Measurements from ENCODE around the gene NGF.

NGF gene

DNA sequence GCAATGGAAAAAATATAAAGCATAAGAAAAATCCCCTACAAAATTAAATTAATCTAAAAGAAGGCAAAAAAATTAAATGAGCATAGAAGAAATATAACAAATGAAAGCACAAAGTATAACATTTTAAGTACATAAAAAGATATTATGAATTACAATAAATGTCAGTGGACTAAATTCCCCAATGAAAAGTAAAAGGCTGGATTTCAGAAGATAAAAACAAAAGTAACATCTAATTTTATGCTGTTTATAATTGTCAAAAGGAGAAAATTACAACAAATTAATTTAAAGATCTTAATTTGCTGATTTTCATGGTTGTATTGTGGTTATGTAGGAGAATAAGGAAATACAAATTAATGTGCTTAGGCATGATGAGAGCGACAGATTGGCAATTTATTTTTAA is 92.8 kb downstream of the NGF start:
- TF ChIP-seq POLR2AphosphoS5 (IDR thresholded peaks at IDR 0.05; ENCODE audit: low read depth, low read length) (no peak), SIN3A (IDR thresholded peaks at IDR 0.05; ENCODE audit: borderline replicate concordance, insufficient read depth, low read length) (no peak)

DNA sequence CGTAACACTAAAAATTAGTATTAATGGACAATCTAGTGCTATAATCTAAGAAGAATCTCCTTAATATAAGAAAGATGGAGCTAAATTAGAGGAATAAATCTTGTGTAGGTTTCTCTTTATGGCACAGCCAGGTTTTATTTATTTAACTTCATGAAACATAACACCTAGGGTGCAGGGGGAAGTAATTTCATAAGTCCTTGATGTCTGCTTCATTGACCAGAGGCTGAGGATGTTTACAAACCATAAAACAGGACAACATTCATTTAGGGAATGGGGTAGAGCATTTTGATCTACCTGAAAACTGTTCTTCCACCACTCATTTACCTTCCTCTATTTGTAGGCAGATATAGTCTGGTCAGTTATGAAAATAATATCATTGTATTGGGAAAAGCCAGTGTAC is 95.5 kb downstream of the NGF start:
- TF ChIP-seq POLR2AphosphoS5 (IDR thresholded peaks at IDR 0.05; ENCODE audit: low read depth, low read length), result no peak
- TF ChIP-seq FOXP2 (optimal IDR thresholded peaks at IDR 0.05; ENCODE audit: borderline replicate concordance, extremely low read depth, extremely low read length, insufficient read depth), result no peak
- TF ChIP-seq, protein P1, sequence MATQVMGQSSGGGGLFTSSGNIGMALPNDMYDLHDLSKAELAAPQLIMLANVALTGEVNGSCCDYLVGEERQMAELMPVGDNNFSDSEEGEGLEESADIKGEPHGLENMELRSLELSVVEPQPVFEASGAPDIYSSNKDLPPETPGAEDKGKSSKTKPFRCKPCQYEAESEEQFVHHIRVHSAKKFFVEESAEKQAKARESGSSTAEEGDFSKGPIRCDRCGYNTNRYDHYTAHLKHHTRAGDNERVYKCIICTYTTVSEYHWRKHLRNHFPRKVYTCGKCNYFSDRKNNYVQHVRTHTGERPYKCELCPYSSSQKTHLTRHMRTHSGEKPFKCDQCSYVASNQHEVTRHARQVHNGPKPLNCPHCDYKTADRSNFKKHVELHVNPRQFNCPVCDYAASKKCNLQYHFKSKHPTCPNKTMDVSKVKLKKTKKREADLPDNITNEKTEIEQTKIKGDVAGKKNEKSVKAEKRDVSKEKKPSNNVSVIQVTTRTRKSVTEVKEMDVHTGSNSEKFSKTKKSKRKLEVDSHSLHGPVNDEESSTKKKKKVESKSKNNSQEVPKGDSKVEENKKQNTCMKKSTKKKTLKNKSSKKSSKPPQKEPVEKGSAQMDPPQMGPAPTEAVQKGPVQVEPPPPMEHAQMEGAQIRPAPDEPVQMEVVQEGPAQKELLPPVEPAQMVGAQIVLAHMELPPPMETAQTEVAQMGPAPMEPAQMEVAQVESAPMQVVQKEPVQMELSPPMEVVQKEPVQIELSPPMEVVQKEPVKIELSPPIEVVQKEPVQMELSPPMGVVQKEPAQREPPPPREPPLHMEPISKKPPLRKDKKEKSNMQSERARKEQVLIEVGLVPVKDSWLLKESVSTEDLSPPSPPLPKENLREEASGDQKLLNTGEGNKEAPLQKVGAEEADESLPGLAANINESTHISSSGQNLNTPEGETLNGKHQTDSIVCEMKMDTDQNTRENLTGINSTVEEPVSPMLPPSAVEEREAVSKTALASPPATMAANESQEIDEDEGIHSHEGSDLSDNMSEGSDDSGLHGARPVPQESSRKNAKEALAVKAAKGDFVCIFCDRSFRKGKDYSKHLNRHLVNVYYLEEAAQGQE (IDR thresholded peaks at IDR 0.05; ENCODE audit: insufficient read depth in 1 of 2, low read depth in 2 of 2, low read length in 2 of 2), result no peak
- no peak for TF ChIP-seq SIN3A (IDR thresholded peaks at IDR 0.05; ENCODE audit: borderline replicate concordance, insufficient read depth, low read length)
- TF ChIP-seq TAF1 (IDR thresholded peaks at IDR 0.05; ENCODE audit: borderline replicate concordance, insufficient read depth, low read length), result no peak

DNA sequence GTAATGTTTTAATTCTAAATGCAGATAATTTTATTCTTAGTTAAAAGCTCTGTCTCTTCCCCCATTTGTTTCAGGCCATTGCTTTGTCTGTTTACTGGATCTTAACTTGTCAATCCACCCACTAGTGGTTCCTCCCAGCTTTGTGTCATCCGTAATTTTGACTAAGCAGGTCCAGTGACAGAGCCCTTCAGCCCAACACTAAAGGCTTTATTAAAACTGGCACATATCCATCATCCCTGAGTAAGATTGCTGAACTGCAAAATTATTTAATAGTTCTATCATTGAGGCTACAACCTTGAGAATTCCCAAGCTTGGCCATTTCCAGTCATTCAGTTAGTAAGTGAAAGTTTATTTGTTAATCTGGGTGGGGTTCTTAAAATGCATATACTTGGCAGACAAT is 96.7 kb downstream of the NGF start:
- no peak for TF ChIP-seq FOXP2 (optimal IDR thresholded peaks at IDR 0.05; ENCODE audit: borderline replicate concordance, extremely low read depth, extremely low read length, insufficient read depth)
- TF ChIP-seq POLR2AphosphoS5 (IDR thresholded peaks at IDR 0.05; ENCODE audit: low read depth, low read length), result no peak
- no peak for TF ChIP-seq TAF1 (IDR thresholded peaks at IDR 0.05; ENCODE audit: borderline replicate concordance, insufficient read depth, low read length)
- TF ChIP-seq, protein P1 (IDR thresholded peaks at IDR 0.05; ENCODE audit: insufficient read depth in 1 of 2, low read depth in 2 of 2, low read length in 2 of 2), result no peak

DNA sequence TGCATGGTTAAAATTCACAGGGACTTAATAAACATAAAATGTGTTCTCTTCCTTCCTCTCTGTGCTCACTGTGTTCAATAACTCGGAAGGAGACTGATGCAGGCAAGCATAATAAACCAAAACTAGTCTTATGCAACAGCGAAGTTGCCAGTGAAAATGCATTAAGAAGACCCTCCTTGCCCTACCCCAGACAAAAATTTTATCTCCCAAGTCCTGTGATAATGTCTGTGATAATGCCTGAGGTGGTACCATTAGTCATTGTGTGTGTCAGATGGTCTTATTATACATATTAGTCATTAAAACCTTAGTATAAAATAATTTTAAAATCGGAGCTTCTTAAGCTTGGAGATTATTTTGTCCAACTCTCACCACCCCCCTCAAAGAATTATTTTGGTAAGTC is 97.8 kb downstream of the NGF start:
- TF ChIP-seq SIN3A (IDR thresholded peaks at IDR 0.05; ENCODE audit: borderline replicate concordance, insufficient read depth, low read length) (no peak), POLR2AphosphoS5 (IDR thresholded peaks at IDR 0.05; ENCODE audit: low read depth, low read length) (no peak), TAF1 (IDR thresholded peaks at IDR 0.05; ENCODE audit: borderline replicate concordance, insufficient read depth, low read length) (no peak), FOXP2 (optimal IDR thresholded peaks at IDR 0.05; ENCODE audit: borderline replicate concordance, extremely low read depth, extremely low read length, insufficient read depth) (no peak)
- TF ChIP-seq, protein P1 (IDR thresholded peaks at IDR 0.05; ENCODE audit: insufficient read depth in 1 of 2, low read depth in 2 of 2, low read length in 2 of 2), result no peak

DNA sequence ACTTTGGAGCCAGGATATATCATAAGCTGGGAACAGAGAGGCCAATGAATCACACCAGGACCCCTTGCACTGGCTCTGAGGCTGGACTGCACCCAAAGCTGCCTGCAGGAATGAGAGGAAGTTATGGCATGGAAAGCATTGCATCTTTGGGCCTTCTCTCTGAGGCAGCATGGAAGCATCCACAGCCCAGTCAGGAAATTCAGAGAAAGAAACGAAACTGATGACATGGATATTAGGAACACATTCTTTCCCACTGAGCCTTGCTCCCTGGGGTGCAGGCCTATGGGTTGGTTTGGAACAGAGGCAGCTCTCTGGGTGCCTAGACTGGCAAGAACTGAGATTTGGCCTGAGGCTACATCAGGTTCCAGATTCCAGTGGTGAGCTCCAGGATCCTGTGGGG is 98.6 kb downstream of the NGF start:
- TF ChIP-seq FOXP2 (optimal IDR thresholded peaks at IDR 0.05; ENCODE audit: borderline replicate concordance, extremely low read depth, extremely low read length, insufficient read depth) (no peak), SIN3A (IDR thresholded peaks at IDR 0.05; ENCODE audit: borderline replicate concordance, insufficient read depth, low read length) (no peak)
- TF ChIP-seq, protein P1 (IDR thresholded peaks at IDR 0.05; ENCODE audit: insufficient read depth in 1 of 2, low read depth in 2 of 2, low read length in 2 of 2), result no peak

Measured in PFSK-1 (cell line).